ENCODE measurements around the gene SPIRE2. TPM values are rescaled to one million over a fixed set of nuclear protein-coding genes. Genes with fewer than 3 reads are reported as not detected.
A peak's percentile ranks its signal among the peaks of the same experiment; 100 is the strongest.

SPIRE2 gene
- total RNA-seq, 1 donor, result 0.72 TPM

- no peak overlapping the region for H3K4me2 ChIP-seq (ENCODE audit: insufficient read depth, low read length)
- no peak for TF ChIP-seq CTCF (IDR thresholded peaks at IDR 0.05; ENCODE audit: extremely low read depth, low read depth, low read length)
- H3K27ac ChIP-seq (ENCODE audit: low read depth, low read length), result no peak overlapping the region
- peak; percentile 74 for DNase-seq (ENCODE audit: insufficient read length, low spot score, missing footprints)
- H3K27me3 ChIP-seq (ENCODE audit: insufficient read depth, low read length), result no peaks in the 10 kb centered on the region
- H3K9me3 ChIP-seq (ENCODE audit: low read depth, low read length), result no peaks in the 10 kb centered on the region
- no peak overlapping the region for H2AFZ ChIP-seq (ENCODE audit: low read length)
- H3K4me3 ChIP-seq (ENCODE audit: insufficient read depth, low read length), result no peak overlapping the region
- peaks cover 81% of the 10 kb centered on the region for H3K36me3 ChIP-seq (ENCODE audit: insufficient read depth, low read length)
- H4K20me1 ChIP-seq (ENCODE audit: insufficient read depth, low read length), result peaks cover 25% of the 10 kb centered on the region
- peaks cover 25% of the 10 kb centered on the region for H3K79me2 ChIP-seq (ENCODE audit: insufficient read depth, low read length)
- no peaks in the 10 kb centered on the region for H3K4me1 ChIP-seq (ENCODE audit: insufficient read depth, low read length)
Observed at GRCh38 chr16:89890886-89891657, 62.8 kb downstream of the SPIRE2 start.

GRCh38 chr16:89892055-89892630, 63.9 kb downstream of the SPIRE2 start:
- peak; percentile 75 for DNase-seq (ENCODE audit: insufficient read length, low spot score, missing footprints)
- no peaks in the 10 kb centered on the region for H3K4me1 ChIP-seq (ENCODE audit: insufficient read depth, low read length)
- H4K20me1 ChIP-seq (ENCODE audit: insufficient read depth, low read length), result peaks cover 22% of the 10 kb centered on the region
- H3K36me3 ChIP-seq (ENCODE audit: insufficient read depth, low read length), result peaks cover 78% of the 10 kb centered on the region
- H3K4me2 ChIP-seq (ENCODE audit: insufficient read depth, low read length), result no peak overlapping the region
- peaks cover 24% of the 10 kb centered on the region for H3K79me2 ChIP-seq (ENCODE audit: insufficient read depth, low read length)
- no peaks in the 10 kb centered on the region for H3K27me3 ChIP-seq (ENCODE audit: insufficient read depth, low read length)
- no peak overlapping the region for H2AFZ ChIP-seq (ENCODE audit: low read length)
- no peaks in the 10 kb centered on the region for H3K9me3 ChIP-seq (ENCODE audit: low read depth, low read length)
- no peak overlapping the region for H3K27ac ChIP-seq (ENCODE audit: low read depth, low read length)
- H3K4me3 ChIP-seq (ENCODE audit: insufficient read depth, low read length), result no peak overlapping the region
- no peak for TF ChIP-seq CTCF (IDR thresholded peaks at IDR 0.05; ENCODE audit: extremely low read depth, low read depth, low read length)

GRCh38 chr16:89892635-89893034, 64.4 kb downstream of the SPIRE2 start:
- H3K36me3 ChIP-seq (ENCODE audit: insufficient read depth, low read length), result peaks cover 78% of the 10 kb centered on the region
- peaks cover 24% of the 10 kb centered on the region for H4K20me1 ChIP-seq (ENCODE audit: insufficient read depth, low read length)
- no peaks in the 10 kb centered on the region for H3K4me1 ChIP-seq (ENCODE audit: insufficient read depth, low read length)
- no peaks in the 10 kb centered on the region for H3K27me3 ChIP-seq (ENCODE audit: insufficient read depth, low read length)
- H2AFZ ChIP-seq (ENCODE audit: low read length), result no peak overlapping the region
- DNase-seq (ENCODE audit: insufficient read length, low spot score, missing footprints), result peak; percentile 62
- no peak overlapping the region for H3K4me3 ChIP-seq (ENCODE audit: insufficient read depth, low read length)
- H3K27ac ChIP-seq (ENCODE audit: low read depth, low read length), result no peak overlapping the region
- TF ChIP-seq CTCF (IDR thresholded peaks at IDR 0.05; ENCODE audit: extremely low read depth, low read depth, low read length), result no peak
- H3K79me2 ChIP-seq (ENCODE audit: insufficient read depth, low read length), result peaks cover 20% of the 10 kb centered on the region
- H3K4me2 ChIP-seq (ENCODE audit: insufficient read depth, low read length), result no peak overlapping the region
- no peaks in the 10 kb centered on the region for H3K9me3 ChIP-seq (ENCODE audit: low read depth, low read length)

Data from osteoblast (primary cell).